ENCODE measurements around the gene AQP12B. TPM values are rescaled to one million over a fixed set of nuclear protein-coding genes. Genes with fewer than 3 reads are reported as not detected.
A peak's percentile ranks its signal among the peaks of the same experiment; 100 is the strongest.

Gene AQP12B
- polyA plus RNA-seq, 3 donors: 0.48 to 0.51 (median 0.49) TPM

GRCh38 chr2:240642061-240642805 is 40.5 kb downstream of the AQP12B start:
- no peak for DNase-seq (ENCODE audit: extremely low read depth in 1 of 11, low read depth in 9 of 11, low spot score in 4 of 11)

DNA sequence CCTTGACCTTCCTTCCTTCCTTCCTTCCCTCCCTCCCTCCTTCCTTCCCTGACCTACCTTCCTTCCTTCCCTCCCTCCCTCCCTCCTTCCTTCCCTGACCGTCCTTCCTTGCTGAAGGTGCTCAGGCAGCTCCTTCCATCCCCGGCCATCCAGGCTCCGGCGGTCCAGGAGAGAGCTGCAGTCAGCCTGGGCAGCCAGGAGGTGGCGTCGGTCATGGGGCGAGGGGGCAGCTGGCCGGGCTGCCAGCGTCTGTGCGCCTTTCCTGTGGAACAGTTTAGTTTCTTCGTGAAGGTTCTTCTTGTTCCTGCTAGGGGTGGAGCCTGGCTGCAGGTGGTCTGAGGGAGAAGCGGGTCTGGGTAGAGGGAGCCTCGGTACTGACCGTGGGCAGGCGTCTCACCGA is 41.7 kb downstream of the AQP12B start:
- peak in 1 of 11 donors; percentile 21 for DNase-seq (ENCODE audit: extremely low read depth in 1 of 11, low read depth in 9 of 11, low spot score in 4 of 11)

DNA sequence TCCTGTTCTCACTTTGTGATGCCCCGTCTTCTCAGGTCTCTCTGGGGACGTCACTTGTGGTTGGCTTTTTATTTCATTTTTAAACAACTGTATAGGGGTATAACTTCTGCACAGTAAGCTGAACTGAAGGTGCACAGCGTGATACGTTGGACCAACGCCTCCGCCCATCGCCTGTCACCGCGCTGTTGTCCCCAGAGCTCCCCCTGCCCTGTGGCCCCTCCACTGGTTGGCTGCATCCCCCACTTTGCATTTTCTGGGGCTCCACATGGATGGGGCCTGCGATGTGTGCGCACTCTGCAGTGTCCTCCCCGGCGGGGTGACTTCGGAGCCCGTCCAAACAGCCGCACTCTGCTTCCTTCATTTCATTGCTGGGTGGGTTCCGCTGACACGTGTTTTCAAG is 43.1 kb downstream of the AQP12B start:
- DNase-seq (ENCODE audit: extremely low read depth in 1 of 11, low read depth in 9 of 11, low spot score in 4 of 11): no peak

GRCh38 chr2:240638512-240639160 is 44.0 kb downstream of the AQP12B start:
- DNase-seq (ENCODE audit: extremely low read depth in 1 of 11, low read depth in 9 of 11, low spot score in 4 of 11): no peak

GRCh38 chr2:240637901-240638345 is 44.8 kb downstream of the AQP12B start:
- no peak for DNase-seq (ENCODE audit: extremely low read depth in 1 of 11, low read depth in 9 of 11, low spot score in 4 of 11)

GRCh38 chr2:240637116-240637900 is 45.4 kb downstream of the AQP12B start:
- no peak for DNase-seq (ENCODE audit: extremely low read depth in 1 of 11, low read depth in 9 of 11, low spot score in 4 of 11)

GRCh38 chr2:240636563-240637115 is 46.0 kb downstream of the AQP12B start:
- no peak for DNase-seq (ENCODE audit: extremely low read depth in 1 of 11, low read depth in 9 of 11, low spot score in 4 of 11)

DNA sequence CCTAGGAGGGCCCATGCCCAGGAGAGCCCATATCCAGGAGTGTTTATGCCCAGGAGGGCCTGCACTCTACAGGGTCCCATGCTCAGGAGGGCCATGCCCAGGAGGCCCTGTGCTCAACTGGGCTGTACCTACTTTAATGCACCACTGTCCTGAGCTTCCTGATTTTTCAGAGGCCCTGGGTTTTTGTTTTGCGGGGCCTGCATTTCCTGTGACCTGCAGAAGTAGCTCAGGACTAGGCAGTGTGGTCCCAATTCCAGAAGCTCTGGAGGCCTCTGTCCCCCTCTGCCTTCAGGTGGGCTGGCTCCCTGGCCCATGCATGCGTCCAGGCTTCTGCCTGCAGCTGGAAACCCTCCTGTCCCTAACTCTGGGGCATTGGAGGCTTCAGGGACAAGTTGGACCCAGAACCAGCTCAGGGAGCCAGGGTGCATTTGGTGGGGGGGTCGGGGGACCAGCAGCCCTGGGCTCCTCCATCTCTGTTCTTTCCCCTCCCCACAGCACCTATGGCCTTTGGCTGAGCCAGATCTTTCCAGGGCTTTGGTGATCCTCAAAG is 46.6 kb downstream of the AQP12B start:
- no peak for DNase-seq (ENCODE audit: extremely low read depth in 1 of 11, low read depth in 9 of 11, low spot score in 4 of 11)

DNA sequence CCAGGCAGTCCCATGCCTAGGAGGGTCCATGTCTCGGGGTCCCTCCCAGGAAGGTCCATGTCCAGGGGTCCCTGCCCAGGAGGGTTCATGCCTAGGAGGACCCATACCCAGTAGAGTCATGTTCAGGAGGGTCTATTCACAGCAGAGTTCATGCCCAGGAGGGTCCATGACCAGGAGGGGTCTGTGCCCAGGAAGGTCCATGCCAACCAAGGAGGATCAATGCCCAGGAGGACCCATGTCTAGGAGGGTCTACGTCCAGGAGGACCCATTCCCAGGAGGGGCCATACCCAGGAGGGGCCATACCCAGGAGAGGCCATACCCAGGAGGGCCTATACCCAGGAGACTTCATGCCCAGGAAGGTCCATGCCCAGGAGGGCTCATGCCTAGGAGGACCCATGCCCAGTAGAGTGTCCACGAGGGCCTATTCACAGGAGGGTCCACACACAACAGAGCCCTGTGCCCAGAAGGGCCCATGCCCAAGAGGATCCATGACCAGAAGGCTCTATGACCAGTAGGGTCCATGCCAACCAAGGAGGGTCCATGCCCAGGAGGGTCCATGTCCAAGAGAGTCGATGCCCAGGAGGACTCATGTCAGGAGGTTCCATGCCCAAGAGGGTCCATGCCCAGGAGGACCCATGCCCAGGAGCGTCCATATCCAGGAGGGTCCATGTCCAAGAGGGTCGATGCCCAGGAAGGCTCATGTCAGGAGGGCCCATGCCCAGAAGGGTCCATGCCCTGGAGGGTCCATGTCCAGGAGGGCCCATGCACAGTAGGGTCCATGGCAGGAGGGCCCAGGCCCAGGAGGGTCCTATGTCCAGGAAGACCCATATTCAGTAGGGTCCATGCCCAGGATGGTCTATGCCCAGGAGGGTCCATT is 47.3 kb downstream of the AQP12B start:
- no peak for DNase-seq (ENCODE audit: extremely low read depth in 1 of 11, low read depth in 9 of 11, low spot score in 4 of 11)

DNA sequence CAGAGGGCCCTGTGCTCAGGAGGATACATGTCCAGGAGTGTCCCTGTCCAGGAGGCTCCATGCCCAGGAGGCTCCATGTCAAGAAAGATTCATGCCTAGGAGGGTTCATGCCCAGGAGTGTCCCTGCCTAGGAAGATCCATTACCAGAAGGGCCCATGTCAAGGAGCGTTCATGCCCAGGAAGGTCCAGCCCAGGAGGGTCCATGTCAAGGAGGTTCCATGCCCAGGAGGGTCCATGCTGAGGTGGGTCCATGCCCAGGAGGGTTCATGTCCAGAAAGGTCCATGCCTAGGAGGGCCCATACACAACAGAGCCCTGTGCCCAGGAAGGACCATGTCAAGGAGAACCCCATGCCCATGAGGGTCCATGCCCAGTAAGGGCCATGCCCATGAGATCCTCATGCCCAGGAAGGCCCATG is 50.4 kb downstream of the AQP12B start:
- DNase-seq (ENCODE audit: extremely low read depth in 1 of 11, low read depth in 9 of 11, low spot score in 4 of 11): no peak

- no peak for DNase-seq (ENCODE audit: extremely low read depth in 1 of 11, low read depth in 9 of 11, low spot score in 4 of 11)
Observed at GRCh38 chr2:240631548-240632305, 51.0 kb downstream of the AQP12B start.

- DNase-seq (ENCODE audit: extremely low read depth in 1 of 11, low read depth in 9 of 11, low spot score in 4 of 11): no peak
Observed at GRCh38 chr2:240630771-240631547, 51.7 kb downstream of the AQP12B start.

GRCh38 chr2:240629968-240630770 is 52.5 kb downstream of the AQP12B start:
- DNase-seq (ENCODE audit: extremely low read depth in 1 of 11, low read depth in 9 of 11, low spot score in 4 of 11): no peak

DNA sequence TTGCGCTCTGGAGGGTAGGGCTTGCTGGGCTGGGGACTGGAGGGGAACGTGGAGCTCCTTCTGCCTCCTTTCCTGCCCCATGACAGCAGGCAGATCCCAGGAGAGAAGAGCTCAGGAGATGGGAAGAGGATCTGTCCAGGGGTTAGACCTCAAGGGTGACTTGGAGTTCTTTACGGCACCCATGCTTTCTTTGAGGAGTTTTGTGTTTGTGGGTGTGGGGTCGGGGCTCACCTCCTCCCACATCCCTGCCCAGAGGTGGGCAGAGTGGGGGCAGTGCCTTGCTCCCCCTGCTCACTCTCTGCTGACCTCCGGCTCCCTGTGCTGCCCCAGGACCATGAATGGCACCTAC is 53.1 kb downstream of the AQP12B start:
- no peak for DNase-seq (ENCODE audit: extremely low read depth in 1 of 11, low read depth in 9 of 11, low spot score in 4 of 11)

- no peak for DNase-seq (ENCODE audit: extremely low read depth in 1 of 11, low read depth in 9 of 11, low spot score in 4 of 11)
Observed at GRCh38 chr2:240628808-240629618, 53.7 kb downstream of the AQP12B start.

DNA sequence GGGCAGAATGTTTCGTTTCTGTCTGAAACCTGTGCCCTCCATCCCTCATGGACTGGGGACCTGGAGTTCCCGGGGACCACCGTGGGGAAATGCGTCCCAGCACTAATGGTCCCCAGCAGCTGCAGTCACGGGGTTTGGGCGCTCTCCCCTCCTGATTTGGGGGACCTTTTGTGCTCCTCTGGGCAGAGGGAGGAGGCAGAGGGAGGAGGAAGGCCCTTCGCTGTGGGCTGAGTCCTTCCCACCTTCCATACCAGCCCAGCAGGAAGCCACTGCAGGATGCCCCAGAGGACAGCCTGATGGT is 54.2 kb downstream of the AQP12B start:
- no peak for DNase-seq (ENCODE audit: extremely low read depth in 1 of 11, low read depth in 9 of 11, low spot score in 4 of 11)
